HEK293T (cell line): ENCODE data around the gene ADCY6.

Source experiments
- FOXM1 ChIP-seq: fragments of 450-650 bp; IDR thresholded peaks from 2 replicates; pipeline ENCODE4 v1.6.1; 2017; ENCODE audit warnings: mild to moderate bottlenecking, borderline replicate concordance
- LEF1 ChIP-seq: fragments of 450-650 bp; IDR thresholded peaks from 2 replicates; pipeline ENCODE4 v1.6.1; 2017; ENCODE audit warnings: mild to moderate bottlenecking, borderline replicate concordance

DNA sequence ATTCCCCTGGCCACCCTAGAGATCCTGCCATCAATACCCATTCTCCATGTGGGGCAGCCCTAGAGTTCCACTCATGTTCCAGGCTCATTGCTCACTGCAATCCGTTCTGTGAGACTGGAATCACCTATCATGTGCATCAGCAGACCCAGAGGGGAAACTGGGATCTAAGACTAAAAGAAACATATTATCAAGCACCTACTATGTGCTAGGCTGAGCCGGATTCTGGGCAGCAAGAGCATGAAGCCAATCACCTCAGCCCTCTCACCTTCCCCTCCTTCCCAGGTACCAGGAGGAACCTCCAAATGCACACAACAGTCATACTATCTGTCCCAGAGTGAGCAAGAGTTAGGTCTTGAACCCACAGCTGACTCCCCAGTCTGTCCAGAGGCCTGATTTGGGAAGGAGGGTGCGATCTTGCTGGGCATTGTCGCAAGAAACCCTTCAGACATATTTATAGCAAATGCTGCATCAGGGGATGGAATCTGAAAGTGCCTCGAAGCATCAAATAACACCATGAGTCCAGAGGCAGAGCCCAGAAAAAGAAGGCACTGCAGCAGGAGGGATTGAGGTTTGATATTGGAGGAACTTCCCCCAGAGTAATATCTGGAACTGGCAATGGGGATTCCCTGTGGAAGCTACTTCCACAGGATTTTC is 22.7 kb upstream of the ADCY6 start:
- TF ChIP-seq LEF1 (no peak), FOXM1 (no peak)
